Karpas-422 (cell line): Measurements from ENCODE around the gene UGT1A1. TPM values are rescaled to one million over a fixed set of nuclear protein-coding genes. Genes with fewer than 3 reads are reported as not detected.

Experiments
- DNase-seq: peaks from one replicate; pipeline ENCODE4 v3.0.0-alpha.2; 2015
- H2AFZ ChIP-seq: fragments of 200-600 bp; sonication (generic); 2 replicates; pipeline ENCODE4 v1.6.1; 2014; ENCODE audit warnings: antibody characterized with exemption, low read length, mixed read lengths
- H3K27ac ChIP-seq: fragments of 200-600 bp; sonication (generic); 2 replicates; pipeline ENCODE4 v1.5.1; 2014; ENCODE audit warnings: mild to moderate bottlenecking, low read length, moderate library complexity
- H3K27me3 ChIP-seq: fragments of 200-600 bp; sonication (generic); 2 replicates; pipeline ENCODE4 v1.6.1; 2014; ENCODE audit warnings: low read length, mixed read lengths
- H3K36me3 ChIP-seq: fragments of 200-600 bp; sonication (generic); 2 replicates; pipeline ENCODE4 v1.6.1; 2014; ENCODE audit warnings: low read length, mixed read lengths; ENCODE audit not compliant: insufficient read depth
- H3K4me1 ChIP-seq: fragments of 200-600 bp; sonication (generic); 2 replicates; pipeline ENCODE4 v1.6.1; 2014; ENCODE audit warnings: mild to moderate bottlenecking, low read length, mixed read lengths
- H3K4me2 ChIP-seq: fragments of 200-600 bp; sonication (generic); 2 replicates; pipeline ENCODE4 v1.6.1; 2014; ENCODE audit warnings: low read length, low read depth, mild to moderate bottlenecking; ENCODE audit not compliant: poor library complexity, severe bottlenecking
- H3K4me3 ChIP-seq: fragments of 200-600 bp; sonication (generic); 2 replicates; pipeline ENCODE4 v1.5.1; 2014; ENCODE audit warnings: mild to moderate bottlenecking, antibody characterized with exemption, low read length, mixed read lengths
- H3K79me2 ChIP-seq: fragments of 200-600 bp; sonication (generic); 2 replicates; pipeline ENCODE4 v1.6.1; 2014; ENCODE audit warnings: mild to moderate bottlenecking, low read length, mixed read lengths
- H3K9ac ChIP-seq: fragments of 200-600 bp; sonication (generic); 2 replicates; pipeline ENCODE4 v1.6.0; 2014; ENCODE audit warnings: low read length
- H3K9me2 ChIP-seq: fragments of 200-600 bp; sonication (generic), shearing (Covaris generic); replicated peaks from 2 replicates; pipeline ENCODE4 v1.6.0; 2014; ENCODE audit warnings: mild to moderate bottlenecking, low read length, moderate library complexity; ENCODE audit not compliant: insufficient read depth
- H3K9me3 ChIP-seq: fragments of 300-700, 200-600 bp; sonication (generic); 2 replicates; pipeline ENCODE4 v1.6.1; 2014; ENCODE audit warnings: low read length, mixed read lengths
- H4K20me1 ChIP-seq: fragments of 200-600 bp; sonication (generic); 2 replicates; pipeline ENCODE4 v1.6.1; 2014; ENCODE audit warnings: mild to moderate bottlenecking, antibody characterized with exemption, low read length, low read depth; ENCODE audit not compliant: insufficient read depth
- total RNA-seq: library from RNA; depleted of rRNA; stranded (reverse); fragments of >200 nt; shearing (Covaris generic); gene quantifications from 2 replicates; pipeline ENCODE4 v1.2.3, GENCODE V29; 2014; ENCODE audit warnings: low replicate concordance

The UGT1A1 gene
- total RNA-seq, 1 experiment from 2014 or later = not detected

GRCh38 chr2:233811732-233812131 is 51.7 kb downstream of the UGT1A1 start:
- no peak for DNase-seq
- Histone ChIP-seq H3K79me2 (no peaks in the 10 kb centered on the region), H3K9me2 (no peaks in the 10 kb centered on the region), H3K36me3 (no peaks in the 10 kb centered on the region), H3K4me1 (peaks cover 29% of the 10 kb centered on the region), H3K9me3 (no peaks in the 10 kb centered on the region), H3K4me3 (no peak overlapping the region), H3K4me2 (no peak overlapping the region), H3K27ac (no peak overlapping the region), H3K27me3 (no peaks in the 10 kb centered on the region; the same call in 1 of the 2 replicates), H2AFZ (no peak overlapping the region), H3K9ac (no peak overlapping the region), H4K20me1 (no peaks in the 10 kb centered on the region)

- Histone ChIP-seq H2AFZ (no peak overlapping the region), H3K9me3 (no peaks in the 10 kb centered on the region), H3K4me2 (no peak overlapping the region), H3K4me3 (no peak overlapping the region), H3K9me2 (no peaks in the 10 kb centered on the region), H3K27ac (no peak overlapping the region), H3K79me2 (no peaks in the 10 kb centered on the region), H4K20me1 (no peaks in the 10 kb centered on the region), H3K9ac (no peak overlapping the region), H3K36me3 (no peaks in the 10 kb centered on the region), H3K27me3 (no peaks in the 10 kb centered on the region), H3K4me1 (peaks cover 34% of the 10 kb centered on the region)
- DNase-seq = no peak
Observed at GRCh38 chr2:233813236-233814055, 53.4 kb downstream of the UGT1A1 start.

GRCh38 chr2:233814056-233814835 is 54.2 kb downstream of the UGT1A1 start:
- no peaks in the 10 kb centered on the region for H3K27me3 ChIP-seq
- no peak overlapping the region for H2AFZ ChIP-seq
- peak overlapping the region; percentile 20 for H3K4me2 ChIP-seq
- H3K4me1 ChIP-seq = peaks cover 34% of the 10 kb centered on the region
- H4K20me1 ChIP-seq = no peaks in the 10 kb centered on the region
- no peak overlapping the region for H3K9ac ChIP-seq
- H3K27ac ChIP-seq = no peak overlapping the region
- peak; percentile 58 for DNase-seq
- no peak overlapping the region for H3K4me3 ChIP-seq
- H3K36me3 ChIP-seq = no peaks in the 10 kb centered on the region
- no peaks in the 10 kb centered on the region for H3K9me3 ChIP-seq
- no peaks in the 10 kb centered on the region for H3K9me2 ChIP-seq
- H3K79me2 ChIP-seq = no peaks in the 10 kb centered on the region

- Histone ChIP-seq H3K27me3 (no peaks in the 10 kb centered on the region), H3K9me2 (no peaks in the 10 kb centered on the region), H2AFZ (no peak overlapping the region), H3K4me1 (peaks cover 42% of the 10 kb centered on the region), H3K27ac (no peak overlapping the region), H3K9me3 (no peaks in the 10 kb centered on the region), H3K79me2 (no peaks in the 10 kb centered on the region), H3K4me3 (no peak overlapping the region), H3K9ac (no peak overlapping the region), H4K20me1 (no peaks in the 10 kb centered on the region), H3K4me2 (no peak overlapping the region), H3K36me3 (no peaks in the 10 kb centered on the region)
- DNase-seq = no peak
Observed at GRCh38 chr2:233815861-233816260, 55.8 kb downstream of the UGT1A1 start.

GRCh38 chr2:233816334-233816733 is 56.3 kb downstream of the UGT1A1 start:
- DNase-seq = no peak
- Histone ChIP-seq H3K27me3 (no peaks in the 10 kb centered on the region), H2AFZ (no peak overlapping the region), H3K36me3 (no peaks in the 10 kb centered on the region), H3K4me1 (peaks cover 45% of the 10 kb centered on the region), H3K9me2 (no peaks in the 10 kb centered on the region), H3K9me3 (no peaks in the 10 kb centered on the region), H3K4me3 (no peak overlapping the region), H3K9ac (no peak overlapping the region), H4K20me1 (no peaks in the 10 kb centered on the region), H3K79me2 (no peaks in the 10 kb centered on the region), H3K4me2 (no peak overlapping the region), H3K27ac (no peak overlapping the region)

- no peak overlapping the region for H3K4me3 ChIP-seq
- no peaks in the 10 kb centered on the region for H3K27me3 ChIP-seq
- no peak overlapping the region for H3K9ac ChIP-seq
- H3K9me3 ChIP-seq = no peaks in the 10 kb centered on the region
- no peaks in the 10 kb centered on the region for H3K9me2 ChIP-seq
- no peak overlapping the region for H3K27ac ChIP-seq
- peaks cover 49% of the 10 kb centered on the region for H3K4me1 ChIP-seq
- no peak overlapping the region for H3K4me2 ChIP-seq
- H4K20me1 ChIP-seq = no peaks in the 10 kb centered on the region
- H2AFZ ChIP-seq = no peak overlapping the region
- no peaks in the 10 kb centered on the region for H3K79me2 ChIP-seq
- no peaks in the 10 kb centered on the region for H3K36me3 ChIP-seq
- DNase-seq = no peak
Observed at GRCh38 chr2:233816771-233817170, 56.7 kb downstream of the UGT1A1 start.

- H3K4me3 ChIP-seq = no peak overlapping the region
- no peaks in the 10 kb centered on the region for H4K20me1 ChIP-seq
- no peak overlapping the region for H2AFZ ChIP-seq
- DNase-seq = no peak
- no peak overlapping the region for H3K9ac ChIP-seq
- H3K36me3 ChIP-seq = no peaks in the 10 kb centered on the region
- peaks cover 53% of the 10 kb centered on the region for H3K4me1 ChIP-seq
- H3K9me3 ChIP-seq = no peaks in the 10 kb centered on the region
- no peaks in the 10 kb centered on the region for H3K9me2 ChIP-seq
- no peaks in the 10 kb centered on the region for H3K27me3 ChIP-seq
- no peak overlapping the region for H3K4me2 ChIP-seq
- H3K27ac ChIP-seq = no peak overlapping the region
- H3K79me2 ChIP-seq = no peaks in the 10 kb centered on the region
Observed at GRCh38 chr2:233817361-233817911, 57.4 kb downstream of the UGT1A1 start.

GRCh38 chr2:233817995-233818638 is 58.0 kb downstream of the UGT1A1 start:
- DNase-seq = no peak
- Histone ChIP-seq H3K79me2 (no peaks in the 10 kb centered on the region), H3K9me3 (no peaks in the 10 kb centered on the region), H3K4me1 (peaks cover 59% of the 10 kb centered on the region), H3K27ac (no peak overlapping the region), H4K20me1 (no peaks in the 10 kb centered on the region), H3K4me2 (no peak overlapping the region), H3K27me3 (no peaks in the 10 kb centered on the region), H2AFZ (no peak overlapping the region), H3K36me3 (no peaks in the 10 kb centered on the region), H3K9me2 (no peaks in the 10 kb centered on the region), H3K9ac (no peak overlapping the region), H3K4me3 (no peak overlapping the region)
